G401 (cell line): ENCODE measurements around the gene TMEM145. TPM values are rescaled to one million over a fixed set of nuclear protein-coding genes. Genes with fewer than 3 reads are reported as not detected.
A peak's percentile ranks its signal among the peaks of the same experiment; 100 is the strongest.

Experiments
- DNase-seq: peaks from one replicate; pipeline ENCODE4 v3.0.0-alpha.2; 2015; ENCODE audit warnings: low spot score
- in situ Hi-C: cut with HindIII; loops from 2 replicates; pipeline ENCODE4 v1.10.0; 2016; ENCODE audit warnings: low sequenced_read_pairs, mixed read lengths
- total RNA-seq: library from RNA; depleted of rRNA; stranded (reverse); fragments of >200 nt; shearing (Covaris generic); gene quantifications from 2 replicates; pipeline ENCODE4 v1.2.3, GENCODE V29; 2014

The TMEM145 gene
- total RNA-seq, 1 experiment from 2014 or later: not detected

- DNase-seq: no peak
- in situ Hi-C loops: no loop called here
These were observed 36.8 kb upstream of the TMEM145 start for GRCh38 chr19:42276284-42276683.

- in situ Hi-C loops: no loop called here
- no peak for DNase-seq
These were observed 36.3 kb upstream of the TMEM145 start for GRCh38 chr19:42276821-42277220.

GRCh38 chr19:42277821-42278451, 35.2 kb upstream of the TMEM145 start:
- peak; percentile 33 for DNase-seq

GRCh38 chr19:42278452-42279154, 34.5 kb upstream of the TMEM145 start:
- in situ Hi-C loops: no loop called here

More at GRCh38 chr19:42277821-42278451, 35.2 kb upstream of the TMEM145 start:
- in situ Hi-C loops: no loop called here

GRCh38 chr19:42279155-42279901, 33.8 kb upstream of the TMEM145 start:
- in situ Hi-C loops: no loop called here
- no peak for DNase-seq

More at GRCh38 chr19:42278452-42279154, 34.5 kb upstream of the TMEM145 start:
- peak; percentile 30 for DNase-seq

- in situ Hi-C loops: no loop called here
- DNase-seq: peak; percentile 92
These were observed 33.0 kb upstream of the TMEM145 start for GRCh38 chr19:42279902-42280814.

- peak; percentile 46 for DNase-seq
- in situ Hi-C loops: no loop called here
These were observed 32.3 kb upstream of the TMEM145 start for GRCh38 chr19:42280815-42281145.

- peak; percentile 37 for DNase-seq
- in situ Hi-C loops: no loop called here
These were observed 31.8 kb upstream of the TMEM145 start for GRCh38 chr19:42281146-42281826.

- DNase-seq: peak; percentile 58
- in situ Hi-C loops: no loop called here
These were observed 31.0 kb upstream of the TMEM145 start for GRCh38 chr19:42281827-42282762.

- peak; percentile 37 for DNase-seq
- in situ Hi-C loops: no loop called here
These were observed 30.3 kb upstream of the TMEM145 start for GRCh38 chr19:42282819-42283187.

GRCh38 chr19:42283188-42284065, 29.7 kb upstream of the TMEM145 start:
- DNase-seq: peak; percentile 94
- in situ Hi-C loops: no loop called here

- in situ Hi-C loops: no loop called here
- peak; percentile 74 for DNase-seq
These were observed 29.0 kb upstream of the TMEM145 start for GRCh38 chr19:42284066-42284501.

- in situ Hi-C loops: no loop called here
- DNase-seq: peak; percentile 47
These were observed 28.3 kb upstream of the TMEM145 start for GRCh38 chr19:42284591-42285341.

GRCh38 chr19:42285541-42285941, 27.6 kb upstream of the TMEM145 start:
- no peak for DNase-seq
- in situ Hi-C loops: no loop called here

GRCh38 chr19:42285988-42286348, 27.1 kb upstream of the TMEM145 start:
- DNase-seq: peak; percentile 16
- in situ Hi-C loops: no loop called here

- in situ Hi-C loops: no loop called here
These were observed 26.6 kb upstream of the TMEM145 start for GRCh38 chr19:42286349-42287016.

More at GRCh38 chr19:42286349-42287016, 26.6 kb upstream of the TMEM145 start:
- peak; percentile 87 for DNase-seq
